ENCODE data around the gene ST6GALNAC6. TPM values are rescaled to one million over a fixed set of nuclear protein-coding genes. Genes with fewer than 3 reads are reported as not detected.

ST6GALNAC6 gene
- total and polyA plus RNA-seq, 9 donors: 35.9 to 60.6 (median 49.0) TPM

- Histone ChIP-seq H3K4me3 (ENCODE audit: low read length) (no peak overlapping the region), H3K36me3 (ENCODE audit: control insufficient read depth, insufficient read depth, low read length) (peaks cover 4% of the 10 kb centered on the region), H3K27ac (ENCODE audit: low read length) (no peak overlapping the region), H3K4me1 (ENCODE audit: control insufficient read depth, insufficient read depth, low read length) (peaks cover 69% of the 10 kb centered on the region), H3K27me3 (ENCODE audit: control insufficient read depth, insufficient read depth, low read length) (no peaks in the 10 kb centered on the region), H3K9me3 (replicated peaks; ENCODE audit: control insufficient read depth, low read depth, low read length) (no peaks in the 10 kb centered on the region)
- no peak for DNase-seq
- WGBS (ENCODE audit: insufficient coverage): 90% methylated on average over 7 of the region's 8 CpGs
Observed at GRCh38 chr9:127856729-127857116, 42.7 kb downstream of the ST6GALNAC6 start.

GRCh38 chr9:127856094-127856728 lies 43.2 kb downstream of the ST6GALNAC6 start:
- Histone ChIP-seq H3K4me1 (ENCODE audit: control insufficient read depth, insufficient read depth, low read length) (peaks cover 64% of the 10 kb centered on the region), H3K27ac (ENCODE audit: low read length) (no peak overlapping the region), H3K9me3 (replicated peaks; ENCODE audit: control insufficient read depth, low read depth, low read length) (no peaks in the 10 kb centered on the region), H3K36me3 (ENCODE audit: control insufficient read depth, insufficient read depth, low read length) (peaks cover 4% of the 10 kb centered on the region), H3K27me3 (ENCODE audit: control insufficient read depth, insufficient read depth, low read length) (no peaks in the 10 kb centered on the region), H3K4me3 (ENCODE audit: low read length) (no peak overlapping the region)
- no peak for DNase-seq
- 59% methylated on average over 11 of the region's 11 CpGs for WGBS (ENCODE audit: insufficient coverage)

DNA sequence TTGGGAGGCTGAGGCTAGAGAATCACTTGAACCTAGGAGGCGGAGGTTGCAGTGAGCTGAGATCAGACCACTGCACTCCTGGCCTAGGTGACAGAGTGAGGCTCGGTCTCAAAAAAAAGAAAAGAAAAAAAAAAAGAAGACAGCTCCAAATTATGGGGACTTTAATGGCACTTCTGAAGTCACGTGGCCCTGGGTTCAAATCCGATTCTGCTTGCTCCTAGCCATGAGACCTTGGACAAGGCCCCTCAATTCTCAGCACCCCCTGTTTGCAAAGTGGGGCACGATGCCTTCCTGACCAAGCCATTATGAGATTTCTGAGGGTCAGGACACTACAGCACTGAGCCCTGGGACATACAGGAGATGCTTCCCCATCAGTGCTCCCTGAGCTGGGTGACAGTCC lies 43.9 kb downstream of the ST6GALNAC6 start:
- peaks cover 4% of the 10 kb centered on the region for H3K36me3 ChIP-seq (ENCODE audit: control insufficient read depth, insufficient read depth, low read length)
- no peak for DNase-seq
- no peak overlapping the region for H3K4me3 ChIP-seq (ENCODE audit: low read length)
- no peak overlapping the region for H3K27ac ChIP-seq (ENCODE audit: low read length)
- no peaks in the 10 kb centered on the region for H3K9me3 ChIP-seq (replicated peaks; ENCODE audit: control insufficient read depth, low read depth, low read length)
- no peaks in the 10 kb centered on the region for H3K27me3 ChIP-seq (ENCODE audit: control insufficient read depth, insufficient read depth, low read length)
- 84% methylated on average over 5 of the region's 5 CpGs for WGBS (ENCODE audit: insufficient coverage)
- H3K4me1 ChIP-seq (ENCODE audit: control insufficient read depth, insufficient read depth, low read length): peaks cover 58% of the 10 kb centered on the region

DNA sequence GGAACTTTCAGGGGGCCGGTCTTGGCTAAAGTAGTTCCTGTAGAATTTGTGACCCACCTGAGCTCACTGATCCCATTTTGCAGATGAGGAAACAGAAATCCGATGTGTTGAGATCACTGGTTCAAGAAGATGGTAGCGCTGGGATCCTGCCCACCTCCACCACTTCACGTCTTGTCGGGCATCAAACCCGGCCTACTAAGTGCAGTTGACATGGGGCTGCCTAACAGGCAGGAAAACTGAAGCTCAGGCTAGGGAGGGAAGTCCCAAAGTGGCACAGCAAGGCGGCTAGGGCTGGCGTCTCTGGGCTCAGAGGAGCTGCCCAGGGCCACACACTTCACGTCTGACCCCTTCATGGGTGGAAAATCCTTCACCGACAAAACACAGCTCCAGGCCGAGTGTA lies 44.4 kb downstream of the ST6GALNAC6 start:
- 81% methylated on average over 6 of the region's 11 CpGs for WGBS (ENCODE audit: insufficient coverage)
- Histone ChIP-seq H3K27ac (ENCODE audit: low read length) (peak overlapping the region; percentile 39), H3K36me3 (ENCODE audit: control insufficient read depth, insufficient read depth, low read length) (peaks cover 4% of the 10 kb centered on the region), H3K27me3 (ENCODE audit: control insufficient read depth, insufficient read depth, low read length) (no peaks in the 10 kb centered on the region), H3K4me1 (ENCODE audit: control insufficient read depth, insufficient read depth, low read length) (peaks cover 55% of the 10 kb centered on the region), H3K9me3 (replicated peaks; ENCODE audit: control insufficient read depth, low read depth, low read length) (no peaks in the 10 kb centered on the region), H3K4me3 (ENCODE audit: low read length) (no peak overlapping the region)
- peak; percentile 18 for DNase-seq

DNA sequence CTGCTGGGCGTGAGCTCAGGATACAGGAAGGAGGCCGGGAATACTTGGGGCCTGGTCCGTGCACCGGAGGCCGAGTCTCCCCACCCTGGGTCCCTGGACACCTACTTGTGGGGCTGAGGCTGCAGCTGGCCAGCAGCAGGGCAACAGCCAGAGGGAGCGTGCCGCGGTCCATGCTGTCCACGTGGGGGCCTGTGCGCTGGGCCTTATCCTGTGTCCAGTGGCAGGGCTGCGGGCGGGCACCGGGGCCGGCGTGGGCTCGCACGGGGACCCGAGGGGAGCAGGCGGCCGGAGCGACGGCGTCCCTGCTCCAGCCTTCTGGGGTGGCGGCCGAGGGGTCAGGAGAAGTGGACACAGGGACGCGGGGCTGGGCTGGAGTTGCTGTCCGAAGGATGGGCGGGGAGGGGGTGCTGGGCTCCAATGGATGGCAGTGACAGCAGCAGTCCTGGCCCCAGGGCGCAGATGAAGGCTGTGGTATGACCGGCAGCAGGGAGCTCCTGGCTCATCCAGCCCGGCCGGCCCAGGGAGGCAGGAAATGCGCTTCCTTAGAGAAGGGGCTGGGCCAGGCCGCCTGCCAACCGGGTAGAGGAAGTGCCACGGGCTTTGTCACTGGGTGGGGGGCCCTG lies 45.1 kb downstream of the ST6GALNAC6 start, which contains the start of gene ENG:
TSS of gene ENG (minus strand) at position 475 of the 623 bp plus-strand sequence. CDS start at position 172, 303 bp downstream.
- 4% methylated on average over 28 of the region's 37 CpGs for WGBS (ENCODE audit: insufficient coverage)
- DNase-seq: peak; percentile 86

GRCh38 chr9:127853312-127854183 lies 45.9 kb downstream of the ST6GALNAC6 start:
- H3K4me1 ChIP-seq (ENCODE audit: control insufficient read depth, insufficient read depth, low read length): peaks cover 49% of the 10 kb centered on the region
- peaks cover 8% of the 10 kb centered on the region for H3K36me3 ChIP-seq (ENCODE audit: control insufficient read depth, insufficient read depth, low read length)
- DNase-seq: no peak
- H3K27ac ChIP-seq (ENCODE audit: low read length): peak overlapping the region; percentile 71
- 2% methylated on average over 7 of the region's 13 CpGs for WGBS (ENCODE audit: insufficient coverage)
- H3K9me3 ChIP-seq (replicated peaks; ENCODE audit: control insufficient read depth, low read depth, low read length): peaks cover 5% of the 10 kb centered on the region
- peak overlapping the region; percentile 62 for H3K4me3 ChIP-seq (ENCODE audit: low read length)
- no peaks in the 10 kb centered on the region for H3K27me3 ChIP-seq (ENCODE audit: control insufficient read depth, insufficient read depth, low read length)

More for the DNA sequence above, 45.1 kb downstream of the ST6GALNAC6 start, which contains the start of gene ENG:
- H3K4me3 ChIP-seq (ENCODE audit: low read length): peak within 1 kb of the TSS; percentile 62
- peaks cover 4% of the 10 kb centered on the region for H3K9me3 ChIP-seq (replicated peaks; ENCODE audit: control insufficient read depth, low read depth, low read length)
- H3K27me3 ChIP-seq (ENCODE audit: control insufficient read depth, insufficient read depth, low read length): no peaks in the 10 kb centered on the region
- H3K27ac ChIP-seq (ENCODE audit: low read length): peak within 1 kb of the TSS; percentile 71
- peaks cover 8% of the 10 kb centered on the region for H3K36me3 ChIP-seq (ENCODE audit: control insufficient read depth, insufficient read depth, low read length)
- peaks cover 55% of the 10 kb centered on the region for H3K4me1 ChIP-seq (ENCODE audit: control insufficient read depth, insufficient read depth, low read length)

DNA sequence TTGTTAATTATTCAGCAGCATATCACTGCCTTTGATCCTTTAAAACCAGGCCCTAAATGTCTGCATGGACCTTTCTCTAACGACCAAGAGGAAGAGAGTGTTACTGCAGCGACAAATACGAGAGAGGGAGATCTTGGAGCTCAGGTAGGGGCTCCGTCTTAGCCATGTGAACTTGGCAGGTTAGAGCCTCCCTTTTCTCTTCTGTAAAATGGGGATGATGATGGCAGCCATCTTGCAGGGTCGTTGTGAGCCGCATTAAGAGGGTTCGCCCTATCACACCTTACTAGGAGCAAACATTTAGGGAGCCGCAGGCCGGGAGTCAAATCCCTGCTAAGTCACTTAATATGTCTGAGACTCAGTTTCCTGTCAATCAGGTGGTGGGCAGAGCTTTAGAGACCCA lies 46.6 kb downstream of the ST6GALNAC6 start:
- H3K27ac ChIP-seq (ENCODE audit: low read length): no peak overlapping the region
- peak overlapping the region; percentile 62 for H3K4me3 ChIP-seq (ENCODE audit: low read length)
- H3K9me3 ChIP-seq (replicated peaks; ENCODE audit: control insufficient read depth, low read depth, low read length): peaks cover 5% of the 10 kb centered on the region
- H3K36me3 ChIP-seq (ENCODE audit: control insufficient read depth, insufficient read depth, low read length): peaks cover 10% of the 10 kb centered on the region
- no peaks in the 10 kb centered on the region for H3K27me3 ChIP-seq (ENCODE audit: control insufficient read depth, insufficient read depth, low read length)
- H3K4me1 ChIP-seq (ENCODE audit: control insufficient read depth, insufficient read depth, low read length): peaks cover 42% of the 10 kb centered on the region
- DNase-seq: no peak
- 50% methylated on average over 2 of the region's 9 CpGs for WGBS (ENCODE audit: insufficient coverage)

DNA sequence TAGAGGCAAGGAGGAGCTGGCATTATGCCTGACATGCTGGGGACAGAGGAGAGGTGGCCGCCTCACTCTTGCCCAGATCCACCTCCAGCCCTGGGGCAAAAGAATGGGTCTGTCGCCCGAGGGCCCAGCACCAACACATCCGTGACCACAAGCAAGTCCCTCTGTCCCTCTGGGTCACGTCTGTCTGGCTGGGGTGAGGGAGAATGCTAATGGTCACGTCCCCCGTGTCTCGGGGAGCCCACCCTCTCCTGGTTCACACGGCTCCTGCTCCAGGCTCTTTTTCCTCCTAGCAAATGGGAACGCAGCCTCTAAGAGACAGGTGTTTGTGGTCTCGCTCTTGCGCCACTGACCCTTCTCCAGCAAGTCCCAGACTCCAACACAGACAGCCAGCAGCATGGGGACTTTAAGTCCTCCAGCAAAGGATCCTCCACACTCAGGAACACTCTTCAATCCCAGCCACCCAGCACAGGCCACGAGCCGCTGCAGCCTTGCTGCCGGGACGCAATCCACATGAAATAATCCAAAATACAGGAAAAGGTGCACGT lies 49.0 kb downstream of the ST6GALNAC6 start:
- Histone ChIP-seq H3K27me3 (ENCODE audit: control insufficient read depth, insufficient read depth, low read length) (no peaks in the 10 kb centered on the region), H3K4me3 (ENCODE audit: low read length) (no peak overlapping the region), H3K4me1 (ENCODE audit: control insufficient read depth, insufficient read depth, low read length) (peaks cover 43% of the 10 kb centered on the region), H3K27ac (ENCODE audit: low read length) (no peak overlapping the region), H3K36me3 (ENCODE audit: control insufficient read depth, insufficient read depth, low read length) (peaks cover 10% of the 10 kb centered on the region), H3K9me3 (replicated peaks; ENCODE audit: control insufficient read depth, low read depth, low read length) (peaks cover 5% of the 10 kb centered on the region)
- 99% methylated on average over 6 of the region's 17 CpGs for WGBS (ENCODE audit: insufficient coverage)
- DNase-seq: no peak

- peaks cover 43% of the 10 kb centered on the region for H3K4me1 ChIP-seq (ENCODE audit: control insufficient read depth, insufficient read depth, low read length)
- H3K4me3 ChIP-seq (ENCODE audit: low read length): no peak overlapping the region
- no peak for DNase-seq
- no peaks in the 10 kb centered on the region for H3K27me3 ChIP-seq (ENCODE audit: control insufficient read depth, insufficient read depth, low read length)
- peaks cover 10% of the 10 kb centered on the region for H3K36me3 ChIP-seq (ENCODE audit: control insufficient read depth, insufficient read depth, low read length)
- H3K27ac ChIP-seq (ENCODE audit: low read length): no peak overlapping the region
- peaks cover 5% of the 10 kb centered on the region for H3K9me3 ChIP-seq (replicated peaks; ENCODE audit: control insufficient read depth, low read depth, low read length)
- WGBS (ENCODE audit: insufficient coverage): 100% methylated on average over 2 of the region's 10 CpGs
Observed at GRCh38 chr9:127848756-127849504, 50.5 kb downstream of the ST6GALNAC6 start.

Measured in muscle of leg (tissue), 11 donors.